B cell (primary cell): ENCODE results near the gene SLC36A4. TPM values are rescaled to one million over a fixed set of nuclear protein-coding genes. Genes with fewer than 3 reads are reported as not detected.

Source experiments
- ATAC-seq: fragments of 200-7000 bp; cut with Tn5 transposase; one replicate; pipeline ENCODE4 v1.10.0; 2021; ENCODE audit warnings: low read depth, mild to moderate bottlenecking, moderate number of reproducible peaks, moderate library complexity
- CTCF ChIA-PET: fragments of 350-600 bp; sonication (Branson Sonifier 250); formaldehyde crosslinking; loops from one replicate; lab custom pipeline; 2021; ENCODE audit warnings: antibody characterized with exemption, inconsistent platforms; lab: Charles Lee
- POLR2A ChIA-PET: fragments of 350-600 bp; sonication (Branson Sonifier 250); formaldehyde crosslinking; loops from one replicate; lab custom pipeline; 2021; ENCODE audit warnings: antibody characterized with exemption; lab: Charles Lee
- DNase-seq: peaks from one replicate; pipeline ENCODE4 v3.0.0; 2013
- H2AFZ ChIP-seq: 2 replicates; pipeline ENCODE4 v1.6.1; 2012; ENCODE audit warnings: mild to moderate bottlenecking, low read depth, low read length; ENCODE audit not compliant: insufficient read depth, poor library complexity, severe bottlenecking
- H3K27ac ChIP-seq, 2 donors: 1 replicate in 1 of 2; 2 replicates in 1 of 2; pipeline ENCODE4 v1.5.1; 2012 to 2013; ENCODE audit warnings: low read length in 2 of 2, mild to moderate bottlenecking in 2 of 2, moderate library complexity in 1 of 2
- H3K27me3 ChIP-seq, 4 experiments: fragments of 200-600 bp in 1 of 4; sonication (generic) in 1 of 4; replicated peaks in 1 of 4; 1 replicate in 2 of 4; 2 replicates in 2 of 4; pipeline versions ENCODE4 v1.6.1 to v1.7.0; 2013 to 2016; ENCODE audit warnings: low read length in 3 of 4, mild to moderate bottlenecking in 2 of 4, mixed read lengths in 1 of 4, moderate library complexity in 1 of 4; ENCODE audit not compliant: insufficient read depth in 4 of 4, control insufficient read depth in 3 of 4; ENCODE audit errors: control extremely low read depth in 1 of 4
- H3K36me3 ChIP-seq, 2 experiments: replicated peaks in 1 of 2; 1 replicate in 1 of 2; 2 replicates in 1 of 2; pipeline versions ENCODE4 v1.6.1 to v1.7.1; 2013; ENCODE audit warnings: low read length in 1 of 2; ENCODE audit not compliant: insufficient read depth in 2 of 2, control insufficient read depth in 1 of 2; ENCODE audit errors: control extremely low read depth in 1 of 2, extremely low read depth in 1 of 2
- H3K4me1 ChIP-seq, 2 donors: fragments of 200-600 bp in 1 of 2; sonication (generic) in 1 of 2; 1 replicate in 1 of 2; 2 replicates in 1 of 2; pipeline versions ENCODE4 v1.5.1 to v1.6.1; 2013 to 2017; ENCODE audit warnings: low read length in 2 of 2; ENCODE audit not compliant: control insufficient read depth in 2 of 2, insufficient read depth in 2 of 2
- H3K4me2 ChIP-seq: replicated peaks from 2 replicates; pipeline ENCODE3; 2012; ENCODE audit warnings: mild to moderate bottlenecking, low read depth, low read length; ENCODE audit not compliant: poor library complexity, severe bottlenecking
- H3K4me3 ChIP-seq, 5 experiments: fragments of 200-600 bp in 1 of 5; sonication (generic) in 1 of 5; 1 replicate in 3 of 5; 2 replicates in 2 of 5; pipeline versions ENCODE4 v1.5.1 to v1.7.0; 2011 to 2016; ENCODE audit warnings: low read length in 4 of 5, mild to moderate bottlenecking in 4 of 5, low read depth in 2 of 5, control low read depth in 1 of 5, moderate library complexity in 1 of 5; ENCODE audit not compliant: insufficient read depth in 1 of 5; ENCODE audit errors: control extremely low read depth in 1 of 5, extremely low read depth in 1 of 5
- H3K79me2 ChIP-seq: fragments of 200-600 bp; sonication (generic); one replicate; pipeline ENCODE4 v1.6.0; 2016; ENCODE audit warnings: low read length; ENCODE audit not compliant: control insufficient read depth, insufficient read depth
- H3K9ac ChIP-seq: fragments of 200-600 bp; sonication (generic); 2 replicates; pipeline ENCODE4 v1.6.1; 2017; ENCODE audit warnings: mild to moderate bottlenecking, low read length, moderate library complexity
- H3K9me3 ChIP-seq, 3 donors: one replicate each; pipeline versions ENCODE4 v1.6.1 to v1.7.1; 2013; ENCODE audit warnings: low read length in 2 of 3; ENCODE audit not compliant: control insufficient read depth in 2 of 3, insufficient read depth in 1 of 3; ENCODE audit errors: control extremely low read depth in 1 of 3
- H4K20me1 ChIP-seq: 2 replicates; pipeline ENCODE4 v1.6.0; 2012; ENCODE audit warnings: mild to moderate bottlenecking, low read length; ENCODE audit not compliant: insufficient read depth, control insufficient read depth, poor library complexity, severe bottlenecking
- H3K27ac Mint-ChIP-seq: one replicate; pipeline ENCODE4 v1.8.0; 2021; ENCODE audit warnings: mixed read lengths
- H3K27me3 Mint-ChIP-seq: one replicate; pipeline ENCODE4 v1.8.0; 2021; ENCODE audit warnings: mixed read lengths
- H3K4me1 Mint-ChIP-seq: one replicate; pipeline ENCODE4 v1.8.0; 2021; ENCODE audit warnings: mixed read lengths
- H3K4me3 Mint-ChIP-seq: one replicate; pipeline ENCODE4 v1.8.0; 2021; ENCODE audit warnings: mixed read lengths
- H3K9me3 Mint-ChIP-seq: one replicate; pipeline ENCODE4 v1.8.0; 2022; ENCODE audit warnings: mixed read lengths; ENCODE audit not compliant: insufficient read depth
- EZH2 ChIP-seq: IDR thresholded peaks from 2 replicates; pipeline ENCODE4 v1.6.1; 2012; ENCODE audit warnings: borderline replicate concordance, low read depth, mild to moderate bottlenecking, moderate library complexity, low read length; ENCODE audit not compliant: insufficient read depth, poor library complexity, severe bottlenecking
- WGBS: methylation state at CpG from one replicate; pipeline ENCODE4 v1.1.5; 2013; ENCODE audit warnings: missing lambda C conversion rate; ENCODE audit not compliant: insufficient coverage; 5-methylcytosine and 5-hydroxymethylcytosine counted together
- intact Hi-C: fragments of 100-400 bp; cut with micrococcal nuclease; formaldehyde crosslinking; loops from one replicate; pipeline ENCODE4 v1.10.0; 2022
- polyA plus RNA-seq: library from polyadenylated mRNA; depleted of rRNA; stranded (reverse); fragments of >200 nt; gene quantifications from 2 replicates; pipeline ENCODE4 v1.2.3, GENCODE V29; 2012
- total RNA-seq, 2 donors: library from RNA; stranded (reverse); fragments of 120-200 nt in 1 of 2; gene quantifications; 1 replicate in 1 of 2; 2 replicates in 1 of 2; pipeline versions ENCODE4 v1.2.3 to v1.2.4, GENCODE V29; 2013 to 2022
- TF ChIP-seq, protein P1 (sequence below): fragments of 200-600 bp; IDR thresholded peaks from one replicate; pipeline ENCODE4 v1.8.0; 2022; ENCODE audit warnings: antibody characterized with exemption, mild to moderate bottlenecking

Gene SLC36A4
- total and polyA plus RNA-seq, 2 donors (not counting 1 experiment from before 2014, with no cell fraction given), result 8.6 to 28.2 TPM

DNA sequence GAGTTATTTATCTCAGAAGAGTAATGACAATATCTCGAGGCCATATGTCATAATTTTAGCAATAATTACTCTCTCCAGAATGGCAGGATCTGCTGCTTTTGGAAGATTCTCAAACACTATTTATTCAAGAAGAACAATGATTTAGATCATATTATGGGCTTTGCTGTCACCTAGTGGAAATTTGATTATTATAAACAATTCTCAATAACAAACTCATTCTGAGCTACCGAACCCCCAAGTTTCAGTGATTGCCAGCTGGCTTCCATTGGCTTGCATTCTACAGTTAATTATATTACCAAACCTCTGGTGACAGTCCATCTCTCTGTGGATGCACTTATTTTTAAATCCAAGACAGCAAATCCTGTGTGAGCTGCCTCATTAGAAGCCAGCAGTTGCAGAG is 27.9 kb upstream of the SLC36A4 start:
- H3K4me1 ChIP-seq, result no peaks in the 10 kb centered on the region
- Mint-ChIP-seq H3K27ac (no peak overlapping the region), H3K9me3 (no peaks in the 10 kb centered on the region), H3K27me3 (peaks cover 3% of the 10 kb centered on the region), H3K4me1 (no peaks in the 10 kb centered on the region), H3K4me3 (no peak overlapping the region)
- no peak overlapping the region for H3K9ac ChIP-seq
- intact Hi-C loops, result no loop called here
- POLR2A ChIA-PET, result no interaction called here
- TF ChIP-seq, protein P1, sequence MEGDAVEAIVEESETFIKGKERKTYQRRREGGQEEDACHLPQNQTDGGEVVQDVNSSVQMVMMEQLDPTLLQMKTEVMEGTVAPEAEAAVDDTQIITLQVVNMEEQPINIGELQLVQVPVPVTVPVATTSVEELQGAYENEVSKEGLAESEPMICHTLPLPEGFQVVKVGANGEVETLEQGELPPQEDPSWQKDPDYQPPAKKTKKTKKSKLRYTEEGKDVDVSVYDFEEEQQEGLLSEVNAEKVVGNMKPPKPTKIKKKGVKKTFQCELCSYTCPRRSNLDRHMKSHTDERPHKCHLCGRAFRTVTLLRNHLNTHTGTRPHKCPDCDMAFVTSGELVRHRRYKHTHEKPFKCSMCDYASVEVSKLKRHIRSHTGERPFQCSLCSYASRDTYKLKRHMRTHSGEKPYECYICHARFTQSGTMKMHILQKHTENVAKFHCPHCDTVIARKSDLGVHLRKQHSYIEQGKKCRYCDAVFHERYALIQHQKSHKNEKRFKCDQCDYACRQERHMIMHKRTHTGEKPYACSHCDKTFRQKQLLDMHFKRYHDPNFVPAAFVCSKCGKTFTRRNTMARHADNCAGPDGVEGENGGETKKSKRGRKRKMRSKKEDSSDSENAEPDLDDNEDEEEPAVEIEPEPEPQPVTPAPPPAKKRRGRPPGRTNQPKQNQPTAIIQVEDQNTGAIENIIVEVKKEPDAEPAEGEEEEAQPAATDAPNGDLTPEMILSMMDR, result peak; percentile 62
- TF ChIP-seq EZH2, result no peak
- H3K36me3 ChIP-seq, result no peaks in the 10 kb centered on the region
- peaks cover 0 to 3% (median 0%) of the 10 kb centered on the region in 4 experiments for H3K27me3 ChIP-seq
- H3K27ac ChIP-seq, result no peak overlapping the region
- no peaks in the 10 kb centered on the region for H4K20me1 ChIP-seq
- no peak overlapping the region for H2AFZ ChIP-seq
- CTCF ChIA-PET, result interaction anchor here (1.0 to 3.5 kb wide), 5 partner anchors 9 to 284 kb away, joined by 3 to 27 read pairs (median 6); no protein-coding TSS in a partner anchor
- WGBS, result 50% methylated on average over 1 of the region's 2 CpGs
- no peak overlapping the region for H3K4me3 ChIP-seq
- DNase-seq (peak; percentile 41), ATAC-seq (no peak)
- no peak overlapping the region for H3K4me2 ChIP-seq
- no peaks in the 10 kb centered on the region for H3K79me2 ChIP-seq
- H3K9me3 ChIP-seq, result no peaks in the 10 kb centered on the region

DNA sequence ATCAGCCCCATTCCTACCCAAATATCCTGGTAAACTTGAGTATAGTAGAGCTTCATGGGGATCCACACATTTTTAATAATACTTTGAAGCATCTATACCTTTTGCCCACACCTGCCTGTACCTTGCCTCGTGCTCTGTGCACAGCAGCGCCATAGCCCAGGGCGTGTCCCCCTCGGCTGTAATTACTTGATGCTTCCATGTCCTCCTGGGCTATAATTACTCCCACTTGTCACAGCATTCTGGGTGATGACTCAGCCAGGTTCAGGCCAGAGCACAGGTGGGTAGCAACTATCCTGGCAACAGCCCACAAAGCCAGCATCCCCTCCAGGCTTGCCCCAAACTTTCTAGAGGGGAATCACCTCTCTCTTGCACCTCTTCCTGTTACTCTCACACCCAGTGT is 23.7 kb upstream of the SLC36A4 start:
- H3K4me2 ChIP-seq, result no peak overlapping the region
- Mint-ChIP-seq H3K27me3 (peaks cover 8% of the 10 kb centered on the region), H3K4me1 (no peaks in the 10 kb centered on the region), H3K9me3 (no peaks in the 10 kb centered on the region), H3K4me3 (no peak overlapping the region), H3K27ac (no peak overlapping the region)
- H3K27me3 ChIP-seq, result peaks cover 0 to 5% (median 1%) of the 10 kb centered on the region in 4 experiments
- DNase-seq, result no peak
- H3K36me3 ChIP-seq, result no peaks in the 10 kb centered on the region
- H3K9ac ChIP-seq, result no peak overlapping the region
- no peaks in the 10 kb centered on the region for H3K79me2 ChIP-seq
- H4K20me1 ChIP-seq, result no peaks in the 10 kb centered on the region
- 83% methylated on average over 4 of the region's 4 CpGs for WGBS
- intact Hi-C loops, result no loop called here
- no peak for ATAC-seq
- ChIA-PET CTCF (no interaction called here), POLR2A (no interaction called here)
- no peaks in the 10 kb centered on the region for H3K9me3 ChIP-seq
- no peaks in the 10 kb centered on the region for H3K4me1 ChIP-seq
- H3K27ac ChIP-seq, result no peak overlapping the region
- no peak overlapping the region for H3K4me3 ChIP-seq
- H2AFZ ChIP-seq, result no peak overlapping the region
- TF ChIP-seq, protein P1, result no peak
- TF ChIP-seq EZH2, result no peak
